ENCODE data around the gene EXPH5.

DNA sequence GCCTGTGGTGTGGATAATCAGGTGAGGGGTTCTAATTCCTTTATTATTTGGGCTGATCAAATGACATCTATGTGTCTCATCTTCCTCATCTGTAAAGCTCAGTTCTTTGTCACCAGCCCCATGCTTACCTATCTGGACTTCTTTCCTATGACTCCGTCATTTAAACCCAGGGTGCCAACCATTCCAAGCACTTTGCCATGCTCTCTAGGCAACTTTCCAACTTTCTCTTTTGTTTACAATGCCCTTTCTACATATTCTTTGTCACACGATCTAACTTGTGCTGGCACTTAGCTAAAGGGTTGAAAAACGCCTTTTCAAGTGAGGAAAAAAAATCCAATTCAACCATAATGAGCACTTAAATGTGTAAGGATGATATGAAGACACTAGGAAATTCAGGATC, 27.9 kb downstream of the EXPH5 start:
- TF ChIP-seq EZH2phosphoT487 (IDR thresholded peaks at IDR 0.05; ENCODE audit: insufficient read depth, low read depth) (no peak), EZH2 (IDR thresholded peaks at IDR 0.05; ENCODE audit: insufficient read depth, poor library complexity, severe bottlenecking) (no peak)
